Heart left ventricle (tissue), 16 donors: Measurements from ENCODE around the gene PPIE. TPM values are rescaled to one million over a fixed set of nuclear protein-coding genes. Genes with fewer than 3 reads are reported as not detected.

ENCODE experiments used
- ATAC-seq, 4 donors: fragments of 200-7000 bp; cut with Tn5 transposase; one replicate each; pipeline ENCODE4 v1.9.1; 2020 to 2022; ENCODE audit warnings: moderate library complexity in 4 of 4, mild to moderate bottlenecking in 3 of 4, moderate number of reproducible peaks in 1 of 4
- DNase-seq, 5 donors: peaks; one replicate each; pipeline ENCODE4 v3.0.0-alpha.2; 2020
- H3K27ac ChIP-seq, 12 donors: fragments of 200-600 bp; sonication (generic) in 4 of 12; one replicate each; pipeline versions ENCODE4 v1.5.0 to v1.8.0; 2016 to 2022; ENCODE audit warnings: mild to moderate bottlenecking in 2 of 12
- H3K27me3 ChIP-seq, 9 donors: fragments of 200-600 bp; sonication (generic) in 2 of 9; one replicate each; pipeline versions ENCODE4 v1.5.1 to v1.8.0; 2016 to 2022; ENCODE audit warnings: mild to moderate bottlenecking in 3 of 9
- H3K36me3 ChIP-seq, 9 donors: fragments of 200-600 bp; sonication (generic) in 2 of 9; one replicate each; pipeline versions ENCODE4 v1.5.0 to v1.8.0; 2018 to 2022; ENCODE audit warnings: mild to moderate bottlenecking in 2 of 9
- H3K4me1 ChIP-seq, 12 donors: fragments of 200-600 bp; sonication (generic) in 4 of 12; one replicate each; pipeline versions ENCODE4 v1.5.0 to v1.8.0; 2016 to 2022; ENCODE audit warnings: mild to moderate bottlenecking in 3 of 12
- H3K4me3 ChIP-seq, 12 donors: fragments of 200-600 bp; sonication (generic) in 4 of 12; one replicate each; pipeline versions ENCODE4 v1.5.0 to v1.8.0; 2017 to 2022; ENCODE audit warnings: mild to moderate bottlenecking in 9 of 12, moderate library complexity in 4 of 12
- H3K9me3 ChIP-seq, 12 donors: fragments of 200-600 bp; sonication (generic) in 4 of 12; one replicate each; pipeline versions ENCODE4 v1.5.0 to v1.8.0; 2016 to 2022; ENCODE audit warnings: mild to moderate bottlenecking in 1 of 12
- CTCF ChIP-seq, 12 donors: fragments of 200-600 bp; sonication (generic) in 4 of 12; IDR thresholded peaks; one replicate each; pipeline versions ENCODE4 v1.5.0 to v1.8.0; 2018 to 2022; ENCODE audit warnings: antibody characterized with exemption in 12 of 12, mild to moderate bottlenecking in 5 of 12
- POLR2A ChIP-seq, 2 donors: fragments of 450-650 bp; IDR thresholded peaks; one replicate each; pipeline ENCODE4 v1.6.1; 2017; ENCODE audit warnings: antibody characterized with exemption in 2 of 2, mild to moderate bottlenecking in 2 of 2, moderate library complexity in 2 of 2
- WGBS, 4 donors: extraction: QIAGEN DNeasy Blood & Tissue Kit in 2 of 4; methylation state at CpG; one replicate each; pipeline versions ENCODE4 v1.1.5 to v1.1.7; 2013 to 2018; 5-methylcytosine and 5-hydroxymethylcytosine counted together
- intact Hi-C, 10 donors: fragments of 100-400 bp; cut with DNase I; formaldehyde crosslinking; loops; one replicate each; pipeline versions ENCODE4 v1.11.1 to v1.14.2; 2022
- polyA plus RNA-seq, 2 donors: library from polyadenylated mRNA; stranded (reverse); fragments of 200-250 nt; gene quantifications; one replicate each; pipeline ENCODE4 v1.2.3, GENCODE V29; 2013
- total RNA-seq, 9 donors: library from RNA; depleted of rRNA in 2 of 9; stranded (reverse); fragments of >200 nt in 2 of 9; fragmentation: NEBNext Ultra II Directional in 3 of 9; extraction: Animal tissue kit (Norgen Biotek cat#: 25700) in 3 of 9; gene quantifications; one replicate each; pipeline versions ENCODE4 v1.1.0 to v1.2.4, GENCODE V29; 2016 to 2023
- donor health status: ischemic (EF 13 %, LVEDD 7.1; RV severe dilation, severe dysfunction).
- donor health status: healthy with polysubstance abuse.
- donor health status: DM: no; HTN: yes; CAD: no.
- donor health status: DM: no; HTN: no; CAD: no.
- donor health status: ischemic (EF 25% LVEDD 6.9; RV normal size, moderate dysfunction).
- donor health status: ischemic (EF 25% LVEDD 5.7; RV mildly dilated, moderate dysfunction).
- donor health status: healthy.
- donor health status: DM: yes; HTN: yes; CAD: no.
- donor health status: ischemic (EF 35%, LVEDD 5.7; RV mildly dilated, moderate dysfunction).
- donor health status: nonischemic (EF 11% LVEDD 7.7; RV severe dilation, severe dysfunction).
- donor health status: DM: yes; HTN: yes; CAD: no.
- donor health status: PGD.
- donor health status: ischemic (EF 29% LVEDD 5.4; RV normal size, mild dysfunction).
- donor health status: nonischemic (EF 23%, LVEDD 6.1; RV moderate dilation, normal function).

Gene PPIE
- total and polyA plus RNA-seq, 11 donors: 22.2 to 45.3 (median 28.2) TPM

DNA sequence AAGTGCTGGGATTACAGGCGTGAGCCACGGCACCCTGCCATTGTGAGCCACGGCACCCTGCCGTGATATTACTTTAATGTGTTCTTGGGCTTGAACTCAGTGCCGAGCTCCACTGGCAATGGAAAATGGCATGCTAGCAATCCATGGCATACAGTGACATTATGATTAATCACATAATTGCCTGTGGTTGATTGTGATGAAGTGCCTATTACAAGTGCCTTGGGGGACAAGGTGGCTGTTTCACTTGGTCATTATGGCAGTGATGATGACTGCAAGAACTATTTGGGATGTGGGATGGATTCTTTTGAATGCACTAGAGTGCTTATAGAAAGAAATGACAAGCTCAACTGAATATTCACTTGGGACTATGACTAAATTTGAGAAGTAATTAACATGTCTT is 25.1 kb upstream of the PPIE start:
- TF ChIP-seq POLR2A (IDR thresholded peaks at IDR 0.05) (no peak), CTCF (IDR thresholded peaks at IDR 0.05) (no peak)
- DNase-seq (no peak), ATAC-seq (no peak)
- Histone ChIP-seq H3K4me1 (no peaks in the 10 kb centered on the region), H3K4me3 (no peak overlapping the region), H3K36me3 (no peaks in the 10 kb centered on the region), H3K27ac (no peak overlapping the region), H3K9me3 (no peaks in the 10 kb centered on the region), H3K27me3 (peaks cover 0 to 30% (median 11%) of the 10 kb centered on the region in 9 donors)
- intact Hi-C loops: loop anchor here in 3 of 10 donors (5.0 to 10.0 kb wide), 3 partner anchors 36 to 59 kb away; no protein-coding TSS in a partner anchor
- WGBS, 4 donors: 90 to 98% (median 91%) methylated on average over 5 of the region's 5 CpGs

GRCh38 chr1:39717809-39718208 is 20.9 kb upstream of the PPIE start:
- H3K27me3 ChIP-seq: peaks cover 0 to 30% (median 11%) of the 10 kb centered on the region in 9 donors
- intact Hi-C loops: loop anchor here in 5 of 10 donors (2.0 to 10.0 kb wide), 5 partner anchors 46 to 111 kb away; partner anchors contain the start of gene NT5C1A (in 2 of the 5)
- peaks cover 0 to 5% (median 0%) of the 10 kb centered on the region in 12 donors for H3K4me1 ChIP-seq
- 44 to 54% (median 47%) methylated on average over 6 of the region's 6 CpGs for WGBS, 4 donors
- no peak overlapping the region for H3K4me3 ChIP-seq
- H3K36me3 ChIP-seq: no peaks in the 10 kb centered on the region
- H3K9me3 ChIP-seq: no peaks in the 10 kb centered on the region
- TF ChIP-seq CTCF (IDR thresholded peaks at IDR 0.05) (no peak), POLR2A (IDR thresholded peaks at IDR 0.05) (no peak)
- ATAC-seq (no peak), DNase-seq (no peak)
- H3K27ac ChIP-seq: no peak overlapping the region

DNA sequence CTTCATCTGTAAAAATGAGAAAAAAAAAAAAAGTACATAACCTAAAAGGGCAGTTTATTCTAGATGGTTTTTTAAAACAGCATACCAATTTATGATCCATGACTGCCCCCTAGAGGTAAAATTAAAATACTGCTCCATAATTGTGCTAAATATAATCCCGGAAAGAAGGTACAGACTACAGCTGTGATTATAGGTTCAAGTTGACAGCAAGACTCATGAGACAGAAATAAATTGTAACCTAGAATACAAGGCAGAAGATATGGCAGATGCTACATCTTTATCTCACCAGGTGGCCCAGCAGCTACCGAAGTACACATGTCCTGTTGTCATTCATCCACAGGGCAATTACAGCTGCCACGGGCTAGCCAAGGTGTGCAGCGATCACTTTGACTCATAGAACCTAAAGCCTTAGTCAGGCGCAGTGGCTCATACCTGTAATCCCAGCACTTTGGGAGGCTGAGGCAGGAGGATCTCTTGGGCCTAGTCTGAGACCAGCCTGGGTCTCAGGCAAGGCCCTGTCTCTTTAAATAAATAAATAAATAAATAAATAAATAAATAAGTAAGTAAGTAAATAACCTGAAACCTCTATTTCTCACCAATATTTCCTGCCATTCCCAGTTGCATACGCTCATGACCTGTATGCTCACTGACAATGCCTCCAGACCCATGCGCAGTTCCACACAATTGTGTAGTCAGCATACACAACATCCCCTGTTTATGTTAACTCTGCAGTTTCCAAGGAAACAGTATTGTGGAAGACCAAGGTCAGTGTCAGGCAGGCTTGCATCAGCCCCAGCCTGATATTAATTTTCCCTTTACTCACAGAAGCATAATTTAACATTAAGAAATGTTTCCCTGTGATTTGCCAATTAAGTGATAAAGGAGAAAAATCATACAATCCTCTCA is 18.3 kb upstream of the PPIE start:
- Histone ChIP-seq H3K4me1 (peaks cover 0 to 5% (median 0%) of the 10 kb centered on the region in 12 donors), H3K9me3 (no peaks in the 10 kb centered on the region), H3K27ac (no peak overlapping the region), H3K4me3 (no peak overlapping the region), H3K27me3 (peaks cover 0 to 42% (median 11%) of the 10 kb centered on the region in 9 donors), H3K36me3 (no peaks in the 10 kb centered on the region)
- TF ChIP-seq CTCF (IDR thresholded peaks at IDR 0.05): peak; percentile 61 to 83 (median 74)
- no peak for TF ChIP-seq POLR2A (IDR thresholded peaks at IDR 0.05)
- ATAC-seq: peak; percentile 48 to 68 (median 60)
- DNase-seq: no peak
- WGBS, 4 donors: 39 to 43% (median 41%) methylated on average over 7 of the region's 7 CpGs
- intact Hi-C loops: loop anchor here in 7 of 10 donors (1.0 to 5.0 kb wide), 6 partner anchors 68 to 115 kb away; no protein-coding TSS in a partner anchor

GRCh38 chr1:39721664-39722063 is 17.0 kb upstream of the PPIE start:
- ATAC-seq (no peak), DNase-seq (no peak)
- peaks cover 0 to 5% (median 0%) of the 10 kb centered on the region in 12 donors for H3K4me1 ChIP-seq
- H3K27me3 ChIP-seq: peaks cover 0 to 51% (median 11%) of the 10 kb centered on the region in 9 donors
- no peak overlapping the region for H3K27ac ChIP-seq
- H3K36me3 ChIP-seq: no peaks in the 10 kb centered on the region
- TF ChIP-seq CTCF (IDR thresholded peaks at IDR 0.05): no peak
- no peak for TF ChIP-seq POLR2A (IDR thresholded peaks at IDR 0.05)
- H3K9me3 ChIP-seq: no peaks in the 10 kb centered on the region
- no peak overlapping the region for H3K4me3 ChIP-seq
- intact Hi-C loops: loop anchor here in 6 of 10 donors (2.0 to 5.0 kb wide), 4 partner anchors 69 to 115 kb away; no protein-coding TSS in a partner anchor
